ENCODE measurements around the gene YKT6. TPM values are rescaled to one million over a fixed set of nuclear protein-coding genes. Genes with fewer than 3 reads are reported as not detected.
"Not testable (repeated sequence)": the region's sequence is repeated elsewhere in the genome, so short reads cannot be mapped to it uniquely, and the experiment has no call there.

Gene YKT6
- total RNA-seq, 2 donors from 2014 or later: 56.7 to 71.8 TPM

DNA sequence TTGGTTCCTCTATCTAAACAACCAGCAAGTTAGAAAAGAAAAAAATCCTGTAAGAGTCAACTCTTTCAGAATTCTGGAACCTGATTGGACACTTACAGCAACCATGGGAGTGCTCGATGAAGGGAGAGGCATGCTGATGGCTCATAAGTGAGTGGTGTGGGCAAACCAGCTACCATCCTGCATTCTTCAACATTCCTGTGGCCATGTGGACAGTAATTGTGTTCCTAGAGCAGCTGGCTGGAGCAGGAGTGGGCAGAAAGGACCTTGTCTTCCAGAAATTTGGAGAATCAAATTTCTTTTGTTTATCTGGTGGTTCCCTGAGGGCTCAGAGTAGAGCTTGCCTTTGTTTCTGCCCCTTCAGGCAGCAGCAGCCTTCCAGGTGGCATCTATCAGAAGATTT lies 37.2 kb upstream of the YKT6 start:
- no peak for DNase-seq (ENCODE audit: low spot score)
- intact Hi-C loops (cut with DNase I): no loop called here

DNA sequence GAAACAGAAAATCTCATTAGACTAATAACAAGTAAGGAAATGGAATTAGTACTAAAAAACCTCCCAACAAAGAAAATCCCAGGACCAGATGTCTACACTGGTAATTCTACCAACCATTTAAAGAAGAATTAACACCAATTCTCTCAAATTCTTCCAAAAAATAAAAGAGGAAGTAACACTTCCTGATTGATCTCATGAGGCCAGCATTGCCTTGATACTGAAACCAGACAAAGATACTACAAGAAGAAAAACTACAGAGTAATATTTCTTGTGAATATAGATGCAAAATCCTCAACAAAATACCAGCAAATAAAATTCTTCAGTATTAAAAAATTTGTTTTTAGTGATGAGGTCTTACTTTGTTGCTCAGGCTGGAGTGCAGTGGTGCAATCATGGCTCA lies 32.9 kb upstream of the YKT6 start:
- intact Hi-C loops (cut with DNase I): no loop called here
- DNase-seq (ENCODE audit: low spot score): no peak

DNA sequence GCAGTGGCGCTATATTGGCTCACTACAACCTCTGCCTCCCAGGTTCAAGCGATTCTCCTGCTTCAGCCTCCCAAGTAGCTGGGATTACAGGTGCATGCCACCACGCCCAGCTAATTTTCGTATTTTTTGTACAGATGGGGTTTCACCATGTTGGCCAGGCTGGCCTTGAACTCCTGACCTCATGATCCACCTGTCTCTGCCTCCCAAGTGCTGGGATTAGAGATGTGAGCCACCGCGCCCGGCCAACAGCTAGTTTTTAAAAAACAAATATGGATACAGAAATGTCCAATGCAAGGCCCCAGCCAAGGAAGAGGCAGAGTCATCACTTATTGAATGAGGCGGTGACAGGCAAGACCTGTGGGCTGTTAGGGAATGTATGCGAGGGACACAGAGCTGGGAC lies 28.9 kb upstream of the YKT6 start:
- DNase-seq (ENCODE audit: low spot score): peak; percentile 30
- intact Hi-C loops (cut with DNase I): not testable (repeated sequence)

DNA sequence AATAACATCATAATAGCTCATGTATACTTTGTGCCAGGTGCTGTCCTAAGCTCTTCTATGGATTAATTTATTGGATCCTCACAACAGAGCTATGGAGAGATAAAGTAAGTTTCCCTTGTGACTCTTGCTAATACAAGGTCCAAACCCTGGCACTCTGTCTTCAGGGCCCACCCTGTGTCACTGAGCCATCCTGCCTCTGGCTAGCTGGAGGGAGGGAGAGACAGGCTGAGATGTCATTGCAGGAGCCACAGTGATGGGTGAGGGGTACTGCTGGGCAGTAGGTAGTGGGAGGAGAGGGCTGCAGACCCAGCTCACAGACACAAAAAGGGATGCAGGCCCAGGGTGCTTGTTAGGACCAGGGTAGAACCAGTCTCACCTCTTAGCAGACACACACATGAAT lies 28.4 kb upstream of the YKT6 start:
- peak; percentile 35 for DNase-seq (ENCODE audit: low spot score)

DNA sequence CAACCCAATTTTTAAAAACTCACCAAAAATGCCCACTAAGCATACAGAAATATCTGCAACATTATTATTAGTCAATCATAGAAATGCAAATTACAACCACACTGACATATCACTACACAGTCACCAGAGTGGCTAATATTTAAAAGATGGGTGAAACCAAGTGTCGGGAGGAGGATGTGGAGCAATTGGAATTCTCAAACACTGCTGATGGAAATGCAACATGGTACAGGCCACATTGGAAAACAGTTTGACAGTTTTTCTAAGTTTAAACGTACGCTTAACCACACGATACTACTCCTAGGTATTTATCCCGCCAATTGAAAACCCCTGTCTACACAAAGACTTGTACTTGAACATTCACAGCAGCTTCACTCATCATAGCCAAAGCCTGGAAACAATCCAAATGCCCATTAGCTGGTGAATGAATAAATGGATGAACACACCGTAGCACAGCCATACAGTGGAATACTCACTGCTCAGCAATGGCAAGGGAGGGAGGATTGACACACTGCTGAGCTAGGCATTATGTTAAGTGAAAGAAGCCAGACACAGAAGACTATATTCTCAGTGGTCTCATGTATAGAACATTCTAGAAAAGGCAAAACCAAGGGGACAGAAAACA lies 27.9 kb upstream of the YKT6 start:
- intact Hi-C loops (cut with DNase I): no loop called here
- DNase-seq (ENCODE audit: low spot score): no peak

More for the DNA sequence above, 28.4 kb upstream of the YKT6 start:
- intact Hi-C loops (cut with DNase I): no loop called here

DNA sequence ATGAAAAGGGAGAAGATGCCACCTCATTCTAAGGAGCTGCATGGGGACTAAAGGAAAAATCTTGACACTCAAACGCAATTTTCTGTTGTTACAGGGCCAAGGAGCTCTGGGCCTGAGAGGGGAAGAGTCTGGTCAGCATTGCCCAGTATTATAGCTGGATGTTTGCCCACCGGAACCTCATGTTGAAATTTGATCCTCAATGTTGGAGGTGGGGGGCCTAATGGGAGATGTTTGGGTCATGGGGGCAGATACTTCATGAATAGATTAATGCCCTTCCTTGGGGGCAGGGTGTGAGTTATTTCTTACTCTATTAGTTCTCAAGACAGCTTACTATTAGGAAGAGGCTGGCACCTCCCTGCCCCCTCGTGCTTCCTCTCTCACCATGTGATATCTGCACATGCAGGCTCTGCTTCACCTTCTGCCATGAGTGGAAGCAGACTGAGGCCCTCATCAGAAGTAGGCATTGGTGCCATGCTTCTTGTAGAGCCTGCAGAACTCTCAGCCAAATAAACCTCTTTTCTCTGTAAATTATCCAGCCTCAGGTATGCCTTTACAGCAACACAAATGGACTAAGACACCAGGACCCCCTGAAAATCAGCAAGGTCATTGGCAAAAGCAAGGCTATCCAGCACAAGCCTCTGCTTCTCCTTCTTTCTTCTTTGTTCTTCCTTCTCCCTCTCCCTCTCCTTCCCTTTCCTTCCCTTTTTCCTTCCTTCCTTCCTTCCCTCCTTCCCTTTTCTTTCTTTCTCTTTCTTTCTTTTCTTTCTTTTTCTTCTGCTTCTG lies 26.7 kb upstream of the YKT6 start:
- intact Hi-C loops (cut with DNase I): no loop called here
- DNase-seq (ENCODE audit: low spot score): no peak

DNA sequence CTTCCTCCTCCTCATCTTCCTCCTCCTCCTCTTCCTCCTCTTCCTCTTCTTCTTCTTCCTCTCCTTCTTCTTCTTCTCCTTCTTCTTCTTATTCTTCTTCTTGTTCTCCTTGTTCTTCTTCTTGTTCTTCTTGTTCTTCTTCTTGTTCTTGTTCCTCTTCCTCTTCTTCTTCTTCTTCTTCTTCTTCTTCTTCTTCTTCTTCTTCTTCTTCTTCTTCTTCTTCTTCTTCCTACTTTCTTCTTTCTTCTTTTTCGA lies 26.2 kb upstream of the YKT6 start:
- intact Hi-C loops (cut with DNase I); DNase-seq (ENCODE audit: low spot score): not testable (repeated sequence)

DNA sequence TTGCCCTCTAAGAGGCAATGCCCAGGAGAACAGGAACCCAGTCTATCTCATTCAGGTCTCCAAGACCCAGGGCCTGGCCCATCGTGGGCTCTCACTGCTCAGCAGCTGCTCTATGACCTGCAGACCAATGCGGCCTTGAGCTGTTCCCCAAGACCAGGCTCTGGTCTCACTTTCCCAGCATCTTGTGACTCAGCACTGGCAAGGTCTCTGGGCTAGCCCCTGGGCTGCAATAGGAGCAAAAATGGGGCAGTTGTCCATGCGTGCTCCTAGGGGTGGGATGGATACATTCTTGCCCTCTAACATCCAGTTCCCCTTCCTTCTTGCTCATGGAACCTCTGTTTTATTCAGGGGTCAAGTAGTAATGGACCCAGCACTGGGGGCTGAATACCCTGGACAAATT lies 25.0 kb upstream of the YKT6 start:
- intact Hi-C loops (cut with DNase I): no loop called here
- peak; percentile 38 for DNase-seq (ENCODE audit: low spot score)

DNA sequence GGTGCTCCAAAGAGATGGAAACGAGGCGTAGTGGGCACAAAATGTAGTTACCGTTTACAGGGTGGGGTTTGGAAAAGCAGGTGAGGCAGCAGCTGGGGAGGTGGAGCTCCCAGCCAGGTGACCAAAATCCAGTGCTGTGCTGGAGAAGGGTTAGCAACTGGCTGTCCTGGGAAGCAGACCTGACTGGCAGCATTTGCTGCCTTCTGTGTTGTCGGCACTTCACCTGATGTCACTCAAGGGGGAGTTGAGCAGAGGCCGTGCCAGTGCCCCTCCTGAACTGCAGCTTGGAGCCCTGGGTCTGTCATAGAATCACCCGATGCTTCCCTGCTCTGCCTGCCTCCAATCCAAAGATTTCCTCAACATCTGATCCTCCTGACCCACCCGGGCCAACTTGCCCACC lies 24.3 kb upstream of the YKT6 start:
- no peak for DNase-seq (ENCODE audit: low spot score)
- intact Hi-C loops (cut with DNase I): no loop called here

DNA sequence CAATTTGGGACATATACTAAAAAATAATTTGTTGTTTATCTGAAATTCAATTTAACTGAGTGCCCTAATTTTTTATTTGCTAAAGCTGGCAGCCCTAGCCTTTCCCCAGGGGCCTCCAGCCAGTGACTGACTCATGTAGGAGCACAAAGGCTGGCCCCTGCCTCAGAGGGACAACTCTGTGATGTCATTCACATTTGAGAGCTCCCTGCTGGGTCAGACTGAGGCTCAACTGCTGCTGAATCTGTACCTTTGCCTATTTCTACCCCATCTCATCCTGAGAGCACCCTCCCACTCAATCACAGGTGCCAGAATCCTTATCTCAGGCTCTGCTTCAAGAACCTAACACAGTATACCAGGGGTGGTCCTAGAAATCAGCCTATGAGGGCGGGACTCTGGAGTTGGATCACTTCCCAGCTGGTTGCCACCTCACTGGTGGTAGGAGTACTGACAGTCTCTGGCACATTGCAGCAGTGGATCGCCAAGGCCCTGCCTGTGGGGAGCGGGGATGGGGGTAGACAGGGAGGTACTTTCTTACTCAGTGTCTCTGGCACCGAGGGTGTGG lies 23.1 kb upstream of the YKT6 start:
- intact Hi-C loops (cut with DNase I): no loop called here
- DNase-seq (ENCODE audit: low spot score): no peak

DNA sequence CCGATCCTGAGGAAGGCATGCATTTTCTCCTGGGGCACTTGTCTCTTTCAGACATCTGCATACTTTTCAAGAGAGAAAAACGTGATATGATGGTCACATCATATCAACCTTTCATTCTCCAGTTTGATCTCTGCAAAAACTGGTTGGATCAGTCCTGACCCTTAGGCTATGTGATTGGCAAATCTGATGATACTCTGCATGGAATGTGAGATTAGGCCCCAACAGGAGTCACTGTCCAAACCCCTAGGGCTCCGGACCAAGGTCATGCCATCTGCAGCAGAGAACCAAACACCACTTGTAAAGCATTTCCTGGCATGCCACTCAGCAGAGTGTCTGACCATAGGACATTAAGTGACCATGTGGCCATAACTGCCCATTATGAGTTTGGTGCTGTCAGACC lies 20.1 kb upstream of the YKT6 start:
- intact Hi-C loops (cut with DNase I): no loop called here
- DNase-seq (ENCODE audit: low spot score): no peak

DNA sequence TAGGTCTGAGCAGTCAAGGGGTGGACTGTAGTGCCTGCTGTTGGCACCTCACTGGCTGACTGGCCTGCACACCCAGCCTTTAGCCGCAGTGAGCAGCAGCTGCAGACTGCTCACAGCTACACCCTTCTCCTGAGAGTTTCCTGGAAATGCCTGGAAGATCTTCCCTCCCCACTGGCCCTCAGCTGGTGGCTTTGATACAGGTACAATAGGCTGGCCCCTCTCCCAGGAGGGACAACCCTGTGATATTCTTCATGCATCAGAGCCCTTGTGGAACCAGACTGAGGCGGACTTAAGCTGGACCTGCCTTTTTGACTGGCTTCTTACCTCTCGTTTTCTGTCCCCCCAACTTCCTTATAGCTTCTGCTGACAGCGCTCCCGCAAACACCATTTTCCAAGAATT lies 18.0 kb upstream of the YKT6 start:
- no peak for DNase-seq (ENCODE audit: low spot score)
- intact Hi-C loops (cut with DNase I): no loop called here

DNA sequence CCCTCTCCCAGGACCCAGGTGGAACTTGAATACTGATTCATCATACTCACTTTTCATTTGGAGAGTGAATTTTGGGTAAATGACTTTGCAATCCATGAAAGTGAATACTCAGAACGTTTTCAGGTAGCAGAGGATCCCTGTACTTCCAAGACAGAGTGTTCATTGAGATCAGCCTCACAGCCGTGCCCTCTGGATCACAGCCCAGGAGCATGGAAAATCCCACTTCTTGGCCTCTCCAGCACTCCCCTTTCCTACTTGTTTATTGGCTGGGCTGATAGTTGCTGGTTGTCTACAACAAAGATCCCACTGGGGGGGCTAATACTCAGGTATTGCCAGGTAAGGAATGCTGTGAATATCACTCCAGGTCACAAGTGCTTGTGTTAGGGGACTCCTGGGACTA lies 17.4 kb upstream of the YKT6 start:
- DNase-seq (ENCODE audit: low spot score): no peak
- intact Hi-C loops (cut with DNase I): no loop called here

DNA sequence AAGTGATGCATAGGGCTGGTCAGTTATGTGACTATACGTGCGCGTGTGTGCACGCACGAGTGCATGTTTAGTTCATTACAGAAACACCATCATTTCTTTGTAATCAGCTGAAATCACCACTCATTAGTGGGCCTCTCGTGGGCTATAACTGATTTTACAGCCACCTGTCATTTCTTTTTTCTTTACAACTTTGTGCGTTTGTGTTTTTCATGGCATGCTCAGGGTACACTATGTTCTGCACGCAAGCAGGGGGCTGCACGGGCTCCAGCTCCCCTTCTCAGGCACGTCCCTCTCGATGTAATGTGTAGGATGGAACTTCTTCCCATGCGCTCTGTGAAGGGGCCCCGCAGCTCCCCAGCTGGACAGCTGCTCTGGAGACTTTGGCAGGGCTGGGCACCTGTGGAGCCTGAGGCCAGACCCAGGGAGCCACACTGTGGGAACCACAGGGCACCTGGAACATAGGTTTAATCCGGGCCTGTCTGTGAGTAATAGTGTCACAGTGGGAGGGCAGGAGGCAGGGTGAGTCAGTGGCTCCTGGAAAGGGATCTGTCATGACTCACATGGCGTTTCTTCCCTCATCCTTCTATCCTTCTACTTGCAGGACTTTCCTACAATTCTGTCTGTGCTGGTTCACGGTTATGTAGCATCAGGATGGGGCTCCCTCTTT lies 16.4 kb upstream of the YKT6 start:
- no peak for DNase-seq (ENCODE audit: low spot score)
- intact Hi-C loops (cut with DNase I): loop anchor here in 1 of 2 donors (1.0 kb wide), 1 partner anchor 33 kb away; no protein-coding TSS in a partner anchor

DNA sequence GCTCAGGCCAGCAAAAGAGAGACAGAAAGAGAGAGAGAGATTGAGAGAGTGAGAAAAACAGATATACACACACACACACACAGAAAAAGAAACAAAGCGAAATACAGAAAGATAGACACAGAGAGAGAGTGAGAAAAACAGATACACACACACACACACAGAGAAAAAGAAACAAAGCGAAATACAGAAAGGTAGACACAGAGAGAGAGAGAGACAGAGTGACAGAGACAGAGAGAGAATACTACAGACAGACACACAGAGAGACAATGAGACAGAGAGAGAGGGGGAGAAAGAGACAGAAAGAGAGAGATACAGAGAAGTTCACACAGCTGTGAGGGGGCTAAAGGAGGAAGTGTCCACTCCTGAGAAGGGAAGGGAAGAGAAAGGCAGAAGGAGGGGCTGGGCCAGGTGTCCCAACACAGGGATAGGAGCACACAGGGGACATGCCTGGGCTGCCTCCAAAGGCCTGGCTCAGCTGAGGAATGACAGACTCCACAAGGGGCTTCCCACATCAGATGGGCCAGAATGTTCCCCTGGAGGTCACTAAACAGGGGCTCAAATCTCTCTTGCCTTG lies 15.8 kb upstream of the YKT6 start:
- DNase-seq (ENCODE audit: low spot score): no peak
- intact Hi-C loops (cut with DNase I): loop anchor here in 1 of 2 donors (1.0 kb wide), 1 partner anchor 32 kb away; no protein-coding TSS in a partner anchor

DNA sequence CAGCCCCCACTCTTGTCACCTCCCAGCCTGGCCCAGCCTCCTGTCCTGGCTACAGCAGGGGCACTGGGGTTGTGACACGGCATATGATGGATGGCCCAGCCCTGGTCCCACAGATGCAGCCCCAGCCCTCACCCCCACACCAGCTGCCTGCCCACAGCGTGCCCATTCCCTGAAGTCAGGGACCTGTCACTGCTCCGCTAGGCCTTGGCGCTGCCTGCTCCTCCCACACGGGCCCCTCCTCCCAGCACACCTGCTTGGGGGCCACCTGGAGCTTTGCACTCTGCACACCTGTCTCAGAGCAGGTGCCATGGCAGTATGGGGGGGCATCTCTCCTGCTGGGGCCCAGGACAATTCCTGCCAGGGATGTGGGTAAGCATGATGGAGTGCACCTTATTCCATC lies 15.0 kb upstream of the YKT6 start:
- intact Hi-C loops (cut with DNase I): no loop called here

DNA sequence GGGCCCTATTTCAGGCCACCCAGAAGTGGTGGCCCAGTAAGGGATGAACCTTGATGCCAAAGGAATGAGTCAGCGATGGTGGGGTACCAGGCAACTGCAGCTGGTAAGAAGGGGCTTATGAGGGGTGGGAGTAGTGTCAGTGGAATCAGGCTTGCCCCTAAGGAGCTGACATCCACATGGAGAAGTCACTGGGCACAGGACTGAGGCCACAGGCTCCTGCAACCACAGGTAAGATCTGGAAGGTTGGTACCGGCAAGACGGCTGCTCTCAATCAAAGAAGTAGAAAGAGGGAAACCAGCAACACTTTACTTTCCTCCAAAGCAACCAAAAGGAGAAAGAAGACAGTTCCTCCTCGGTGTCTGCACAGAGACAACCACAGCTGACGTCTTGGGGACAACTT lies 14.0 kb upstream of the YKT6 start:
- no peak for DNase-seq (ENCODE audit: low spot score)
- intact Hi-C loops (cut with DNase I): no loop called here

More for the DNA sequence above, 15.0 kb upstream of the YKT6 start:
- DNase-seq (ENCODE audit: low spot score): no peak

DNA sequence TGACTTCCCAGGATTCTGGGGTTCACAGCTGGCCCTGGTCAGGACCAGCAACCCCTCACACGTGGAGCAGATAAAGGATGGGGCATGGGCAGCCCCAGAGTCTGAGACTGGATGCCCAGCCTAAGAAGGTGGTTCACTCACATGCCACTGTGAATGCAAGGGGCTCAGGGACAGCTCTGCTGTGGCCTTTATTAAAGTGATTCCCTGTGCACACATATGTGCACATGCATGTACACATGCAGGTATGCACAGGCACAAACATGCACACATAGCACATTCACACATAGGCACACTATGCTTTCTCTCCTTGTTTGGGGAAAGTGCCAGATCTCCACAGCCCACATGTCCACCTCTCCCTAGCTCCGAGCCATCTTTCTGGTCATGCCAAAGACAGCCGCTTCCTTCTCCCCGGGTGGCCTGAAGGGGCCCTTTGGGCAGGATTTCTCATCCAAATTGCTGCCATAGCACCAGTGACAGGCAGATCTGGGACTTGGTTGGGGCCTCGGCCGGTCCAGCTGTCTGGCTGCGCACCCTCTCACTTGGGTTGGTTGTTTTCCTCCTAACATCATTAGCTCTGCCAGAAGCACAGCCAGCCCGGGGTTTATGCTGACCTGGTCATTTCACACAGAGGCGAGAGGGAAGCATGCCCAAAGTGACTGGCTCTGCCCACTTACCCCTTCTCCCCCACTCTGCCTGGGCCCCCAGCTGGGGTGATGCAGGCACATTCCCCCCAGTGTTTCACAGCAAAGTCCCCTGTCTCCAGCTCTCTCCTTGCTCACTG lies 13.0 kb upstream of the YKT6 start:
- no peak for DNase-seq (ENCODE audit: low spot score)
- intact Hi-C loops (cut with DNase I): no loop called here

DNA sequence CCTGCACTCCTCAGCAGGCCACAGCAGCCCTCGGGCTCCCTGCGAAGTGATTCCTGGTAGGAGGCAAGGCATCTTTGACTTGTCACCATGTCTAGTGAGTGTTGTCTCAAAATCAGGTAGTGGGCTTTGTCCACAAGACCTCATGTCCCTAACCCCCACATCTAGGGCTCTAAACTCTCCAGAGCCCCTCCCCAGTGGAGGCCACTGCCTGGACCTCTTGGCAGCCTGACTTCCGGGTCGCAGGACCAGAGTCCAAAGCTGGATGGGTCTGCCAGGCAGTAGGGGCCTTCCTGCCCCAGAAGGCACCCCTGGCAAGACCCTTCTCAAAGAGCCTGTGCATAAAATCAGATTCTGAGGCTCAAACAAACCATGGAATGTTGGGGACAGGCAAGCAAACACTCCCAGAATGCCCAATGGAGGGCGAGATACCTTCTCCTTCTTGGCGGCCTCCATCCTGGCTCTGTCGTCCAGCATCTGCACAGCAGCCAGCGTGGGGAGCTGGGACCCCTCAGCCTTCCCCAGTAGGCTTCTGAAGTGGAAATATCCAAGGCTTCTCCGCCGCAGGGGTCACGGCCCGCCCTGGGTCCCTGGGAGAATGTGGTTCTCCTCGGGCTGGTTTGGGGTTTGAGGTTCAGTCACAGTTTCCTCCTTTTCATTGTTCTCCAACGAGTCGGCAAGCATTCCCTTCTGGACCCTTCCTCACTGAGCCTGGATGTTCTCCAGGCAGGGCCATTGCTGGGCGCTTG lies 12.1 kb upstream of the YKT6 start:
- intact Hi-C loops (cut with DNase I): no loop called here
- DNase-seq (ENCODE audit: low spot score): no peak
